H1 (cell line): ENCODE results near the gene SIT1. TPM values are rescaled to one million over a fixed set of nuclear protein-coding genes. Genes with fewer than 3 reads are reported as not detected.

Experiments
- CTCF ChIA-PET: fragments of 300-600 bp; sonication (Branson Sonifier 250); formaldehyde crosslinking; loops from one replicate; lab custom pipeline; 2021; ENCODE audit not compliant: partially characterized antibody; lab: Charles Lee
- POLR2A ChIA-PET: fragments of 300-600 bp; sonication (Branson Sonifier 250); formaldehyde crosslinking; loops from one replicate; lab custom pipeline; 2021; ENCODE audit warnings: inconsistent platforms; ENCODE audit not compliant: partially characterized antibody; lab: Charles Lee
- DNase-seq, 2 experiments: peaks; one replicate each; pipeline versions ENCODE4 v3.0.0 to v3.0.0-alpha.2; 2010 to 2022; ENCODE audit warnings: low spot score in 2 of 2, low read depth in 1 of 2, mixed read lengths in 1 of 2
- FAIRE-seq: peaks from 2 replicates; lab custom pipeline; 2011; peaks lifted over from hg19 to GRCh38; lab: Jason Lieb, UNC
- H2AFZ ChIP-seq: 2 replicates; pipeline ENCODE4 v1.8.1; 2012; ENCODE audit warnings: low read length, inconsistent platforms
- H2AK5ac ChIP-seq: 2 replicates; pipeline ENCODE4 v1.6.1; 2013; ENCODE audit warnings: low read depth, low read length
- H2BK120ac ChIP-seq: replicated peaks from 2 replicates; pipeline ENCODE3; 2013; ENCODE audit warnings: low read depth, low read length, inconsistent platforms
- H2BK12ac ChIP-seq: 2 replicates; pipeline ENCODE4 v1.6.1; 2013; ENCODE audit warnings: low read depth, low read length
- H2BK15ac ChIP-seq: 2 replicates; pipeline ENCODE4 v1.6.1; 2013; ENCODE audit warnings: low read length
- H2BK20ac ChIP-seq: 2 replicates; pipeline ENCODE4 v1.6.1; 2013; ENCODE audit warnings: low read length
- H2BK5ac ChIP-seq: 2 replicates; pipeline ENCODE4 v1.6.1; 2013; ENCODE audit warnings: low read depth, low read length
- H3K14ac ChIP-seq: 2 replicates; pipeline ENCODE4 v1.6.1; 2013; ENCODE audit warnings: inconsistent platforms; ENCODE audit not compliant: insufficient read length
- H3K18ac ChIP-seq: 2 replicates; pipeline ENCODE4 v1.6.1; 2013; ENCODE audit warnings: low read length; ENCODE audit errors: extremely low read depth
- H3K23ac ChIP-seq: 2 replicates; pipeline ENCODE4 v1.6.1; 2013; ENCODE audit warnings: inconsistent platforms; ENCODE audit not compliant: insufficient read length
- H3K23me2 ChIP-seq: 2 replicates; pipeline ENCODE4 v1.6.1; 2013; ENCODE audit warnings: low read depth, low read length
- H3K27ac ChIP-seq: 2 replicates; pipeline ENCODE4 v1.6.1; 2011; ENCODE audit warnings: low read depth, low read length, inconsistent platforms
- H3K27me3 ChIP-seq, 4 experiments: replicated peaks in 1 of 4; 1 replicate in 1 of 4; 2 replicates in 3 of 4; pipeline versions ENCODE4 v1.6.1 to v1.8.1; 2011 to 2013; ENCODE audit warnings: low read length in 3 of 4, mild to moderate bottlenecking in 3 of 4, inconsistent platforms in 2 of 4, mixed read lengths in 2 of 4, moderate library complexity in 1 of 4; ENCODE audit not compliant: control insufficient read depth in 3 of 4, insufficient read depth in 3 of 4; ENCODE audit errors: extremely low read depth in 1 of 4
- H3K36me3 ChIP-seq, 4 experiments: 2 replicates each; pipeline versions ENCODE4 v1.6.1 to v1.8.1; 2011 to 2013; ENCODE audit warnings: mild to moderate bottlenecking in 4 of 4, low read length in 3 of 4, moderate library complexity in 2 of 4, control low read depth in 1 of 4, inconsistent platforms in 1 of 4; ENCODE audit not compliant: insufficient read depth in 4 of 4, control insufficient read depth in 2 of 4
- H3K4ac ChIP-seq: replicated peaks from 2 replicates; pipeline ENCODE3; 2013; ENCODE audit warnings: low read length, low read depth, mixed read lengths, inconsistent platforms; ENCODE audit not compliant: insufficient read length
- H3K4me1 ChIP-seq, 4 experiments: replicated peaks in 1 of 4; 1 replicate in 1 of 4; 2 replicates in 3 of 4; pipeline versions ENCODE4 v1.6.1 to v1.8.1; 2011 to 2013; ENCODE audit warnings: low read length in 3 of 4, inconsistent platforms in 2 of 4, mixed read lengths in 1 of 4; ENCODE audit not compliant: insufficient read depth in 4 of 4, control insufficient read depth in 3 of 4
- H3K4me2 ChIP-seq, 2 experiments: 2 replicates each; pipeline versions ENCODE4 v1.6.1 to v1.8.1; 2011 to 2013; ENCODE audit warnings: low read depth in 2 of 2, low read length in 2 of 2, control low read depth in 1 of 2, inconsistent platforms in 1 of 2, mild to moderate bottlenecking in 1 of 2; ENCODE audit not compliant: insufficient read depth in 1 of 2
- H3K4me3 ChIP-seq, 4 experiments: fragments of 200-600, 300-600 bp in 1 of 4; sonication (generic), shearing (Covaris generic), sonication (Bioruptor Twin) in 1 of 4; 2 replicates each; pipeline versions ENCODE4 v1.5.1 to v1.8.1; 2011 to 2016; ENCODE audit warnings: low read length in 4 of 4, low read depth in 3 of 4, control low read depth in 2 of 4, inconsistent platforms in 2 of 4, mild to moderate bottlenecking in 2 of 4, mixed read lengths in 1 of 4, moderate library complexity in 1 of 4; ENCODE audit not compliant: insufficient read depth in 2 of 4; ENCODE audit errors: extremely low read depth in 1 of 4
- H3K56ac ChIP-seq: replicated peaks from 2 replicates; pipeline ENCODE3; 2013; ENCODE audit warnings: low read depth, mild to moderate bottlenecking, mixed read lengths, low read length, inconsistent platforms; ENCODE audit not compliant: insufficient read length
- H3K79me1 ChIP-seq: 2 replicates; pipeline ENCODE4 v1.6.1; 2013; ENCODE audit warnings: low read depth, low read length, control low read depth
- H3K79me2 ChIP-seq, 2 experiments: 2 replicates each; pipeline versions ENCODE4 v1.6.1 to v1.8.1; 2012 to 2013; ENCODE audit warnings: low read length in 2 of 2, mild to moderate bottlenecking in 2 of 2, inconsistent platforms in 1 of 2; ENCODE audit not compliant: insufficient read depth in 2 of 2, control insufficient read depth in 1 of 2
- H3K9ac ChIP-seq, 4 experiments: replicated peaks in 1 of 4; 1 replicate in 1 of 4; 2 replicates in 3 of 4; pipeline versions ENCODE4 v1.6.1 to v1.8.1; 2011 to 2013; ENCODE audit warnings: low read depth in 3 of 4, low read length in 3 of 4, control low read depth in 2 of 4, mild to moderate bottlenecking in 2 of 4, moderate library complexity in 2 of 4, inconsistent platforms in 1 of 4; ENCODE audit errors: extremely low read depth in 1 of 4
- H3K9me3 ChIP-seq, 2 experiments: 2 replicates each; pipeline versions ENCODE4 v1.6.1 to v1.8.1; 2012 to 2013; ENCODE audit warnings: mild to moderate bottlenecking in 2 of 2, moderate library complexity in 2 of 2, control low read depth in 1 of 2, inconsistent platforms in 1 of 2, low read depth in 1 of 2, low read length in 1 of 2, mixed read lengths in 1 of 2; ENCODE audit not compliant: insufficient read depth in 2 of 2
- H4K20me1 ChIP-seq, 2 experiments: replicated peaks in 1 of 2; 2 replicates each; pipeline versions ENCODE3 to v1.8.1; 2011 to 2013; ENCODE audit warnings: inconsistent platforms in 2 of 2, low read length in 2 of 2, mild to moderate bottlenecking in 1 of 2; ENCODE audit not compliant: insufficient read depth in 2 of 2, control insufficient read depth in 1 of 2
- H4K5ac ChIP-seq: 2 replicates; pipeline ENCODE4 v1.6.1; 2013; ENCODE audit warnings: low read length, low read depth, mixed read lengths, inconsistent platforms; ENCODE audit not compliant: insufficient read length
- H4K8ac ChIP-seq: 2 replicates; pipeline ENCODE4 v1.8.0; 2013; ENCODE audit warnings: mild to moderate bottlenecking, moderate library complexity, low read length, inconsistent platforms; ENCODE audit not compliant: insufficient read depth; ENCODE audit errors: extremely low read depth
- H4K91ac ChIP-seq: replicated peaks from 2 replicates; pipeline ENCODE3; 2013; ENCODE audit warnings: low read length, mixed read lengths, inconsistent platforms; ENCODE audit not compliant: insufficient read length
- WGBS, 2 experiments: shearing (Covaris generic) in 1 of 2; methylation state at CpG; one replicate each; pipeline versions ENCODE4 v1.1.6 to v1.1.7; 2013 to 2015; ENCODE audit warnings: low lambda C conversion rate in 2 of 2, mixed read lengths in 2 of 2, inconsistent platforms in 1 of 2, low coverage in 1 of 2, missing lambda C conversion rate in 1 of 2; ENCODE audit not compliant: insufficient replicate concordance in 2 of 2, insufficient coverage in 1 of 2, insufficient read length in 1 of 2; ENCODE audit errors: extremely low coverage in 1 of 2, missing lambda C conversion rate in 1 of 2; 5-methylcytosine and 5-hydroxymethylcytosine counted together
- polyA plus RNA-seq, 7 experiments: library from polyadenylated mRNA; depleted of rRNA in 3 of 7; stranded (reverse) in 5 of 7; unstranded in 2 of 7; fragments of >200 nt in 5 of 7; fragments of 200-250 nt in 2 of 7; gene quantifications; 1 replicate in 5 of 7; 2 replicates in 1 of 7; 4 replicates in 1 of 7; pipeline versions ENCODE4 v1.2.1 to v1.2.3, GENCODE V29; 2011 to 2013; ENCODE audit warnings: missing spikeins in 2 of 7, mixed read lengths in 2 of 7
- total RNA-seq: library from RNA; stranded (reverse); fragmentation: NEBNext Ultra II Directional; extraction: Animal tissue kit (Norgen Biotek cat#: 25700); gene quantifications from 2 replicates; pipeline ENCODE4 v1.2.1, GENCODE V29; 2021

Gene SIT1
- total and polyA plus RNA-seq, 2 of the 8 experiments (the other 6 are each of a cell fraction or from before 2014, with no cell fraction given): 8.2 to 12.8 TPM

DNA sequence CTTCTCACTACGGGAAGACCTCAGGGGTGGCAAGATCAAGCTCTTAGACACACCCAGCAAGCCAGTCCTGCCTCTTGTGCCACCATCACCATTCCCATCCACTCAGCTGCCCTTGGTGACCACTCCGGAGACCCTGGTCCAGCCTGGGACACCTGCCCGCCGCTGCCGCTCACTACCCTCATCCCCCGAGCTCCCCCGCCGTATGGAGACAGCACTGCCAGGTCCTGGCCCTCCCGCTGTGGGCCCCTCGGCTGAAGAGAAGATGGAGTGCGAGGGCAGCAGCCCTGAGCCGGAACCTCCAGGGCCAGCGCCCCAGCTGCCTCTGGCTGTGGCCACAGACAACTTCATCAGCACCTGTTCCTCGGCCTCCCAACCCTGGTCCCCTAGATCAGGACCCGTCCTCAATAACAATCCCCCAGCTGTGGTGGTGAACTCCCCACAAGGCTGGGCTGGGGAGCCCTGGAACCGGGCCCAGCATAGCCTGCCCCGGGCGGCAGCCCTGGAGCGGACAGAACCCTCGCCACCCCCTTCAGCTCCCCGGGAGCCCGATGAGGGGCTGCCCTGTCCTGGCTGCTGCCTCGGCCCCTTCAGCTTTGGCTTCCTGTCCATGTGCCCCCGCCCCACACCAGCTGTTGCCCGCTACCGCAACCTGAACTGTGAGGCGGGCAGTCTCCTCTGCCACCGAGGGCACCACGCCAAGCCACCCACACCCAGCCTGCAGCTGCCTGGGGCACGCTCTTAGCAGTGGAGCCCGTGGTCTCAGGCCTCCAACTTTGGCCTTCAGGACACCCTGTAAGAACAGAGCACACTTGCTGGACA lies 41.5 kb downstream of the SIT1 start:
- Histone ChIP-seq H3K79me2 (peaks cover 0 to 2% of the 10 kb centered on the region in 2 experiments; a peak in 1 of 4 replicates), H3K36me3 (peaks cover 3 to 12% (median 9%) of the 10 kb centered on the region in 4 experiments; a peak in 5 of 8 replicates), H2BK15ac (no peak overlapping the region), H4K91ac (no peak overlapping the region), H3K79me1 (no peaks in the 10 kb centered on the region), H3K4ac (no peak overlapping the region), H3K23me2 (peaks cover 12% of the 10 kb centered on the region), H3K4me2 (no peak overlapping the region), H2AK5ac (no peak overlapping the region), H2BK20ac (no peak overlapping the region), H2BK12ac (no peak overlapping the region), H4K20me1 (peaks cover 0 to 15% of the 10 kb centered on the region in 2 experiments), H3K14ac (no peak overlapping the region), H3K27ac (no peak overlapping the region), H3K4me3 (no peak overlapping the region), H3K4me1 (peaks cover 0 to 3% (median under 1%) of the 10 kb centered on the region in 4 experiments; a peak in 3 of 7 replicates), H3K18ac (no peak overlapping the region), H2AFZ (no peak overlapping the region), H3K27me3 (no peaks in the 10 kb centered on the region), H3K56ac (no peak overlapping the region), H4K8ac (no peak overlapping the region), H3K23ac (no peak overlapping the region), H2BK120ac (no peak overlapping the region), H4K5ac (no peak overlapping the region), H3K9me3 (no peaks in the 10 kb centered on the region), H3K9ac (no peak overlapping the region), H2BK5ac (no peak overlapping the region)
- FAIRE-seq: no peak
- CTCF ChIA-PET: interaction anchor here (0.7 to 6.1 kb wide), 11 partner anchors 11 to 1133 kb away, joined by 3 to 47 read pairs (median 5); partner anchors contain the start of genes ARHGEF39, CCDC107 and RMRP
- 86% methylated on average over 28 of the region's 31 CpGs; no CpG with 5 or more reads in 1 of the 2 experiments for WGBS, 2 experiments
- DNase-seq: no peak
- POLR2A ChIA-PET: interaction anchor here (1.0 kb wide), 1 partner anchor 72 kb away, joined by 3 read pairs; no protein-coding TSS in a partner anchor
